Tibial nerve (tissue), 3 donors: Measurements from ENCODE around the gene STAMBPL1.

ENCODE experiments used
- POLR2A ChIP-seq, 2 donors: fragments of 450-650 bp; IDR thresholded peaks; one replicate each; pipeline ENCODE4 v1.6.1; 2017; ENCODE audit warnings: antibody characterized with exemption in 2 of 2, mild to moderate bottlenecking in 2 of 2, moderate library complexity in 2 of 2
- TF ChIP-seq, protein P1 (sequence below), 5 experiments: fragments of 200-600 bp in 3 of 5; fragments of 450-650 bp in 2 of 5; sonication (generic) in 3 of 5; IDR thresholded peaks; one replicate each; pipeline ENCODE4 v1.5.1; 2016 to 2019; ENCODE audit warnings: antibody characterized with exemption in 5 of 5, mild to moderate bottlenecking in 3 of 5, moderate library complexity in 2 of 5

DNA sequence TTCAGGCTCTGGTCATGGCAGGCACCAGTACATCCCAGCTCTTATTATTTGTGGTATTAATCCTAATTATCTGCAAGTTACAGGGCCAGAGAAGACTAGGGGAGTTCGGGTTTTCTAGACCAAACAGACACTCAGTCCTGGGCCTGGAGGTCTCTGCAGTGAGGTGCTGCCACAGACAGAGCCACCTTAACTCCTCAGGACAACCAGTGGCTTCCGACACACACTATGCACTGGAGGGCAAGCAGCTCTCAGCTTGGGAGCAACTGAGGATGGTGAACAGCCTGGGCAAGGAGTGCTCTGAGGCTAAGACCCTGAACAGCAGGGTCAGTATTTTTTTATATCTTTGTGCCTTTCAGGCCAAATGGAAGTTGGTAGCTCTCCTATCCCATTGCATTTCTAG, 53.5 kb downstream of the STAMBPL1 start:
- TF ChIP-seq, protein P1, sequence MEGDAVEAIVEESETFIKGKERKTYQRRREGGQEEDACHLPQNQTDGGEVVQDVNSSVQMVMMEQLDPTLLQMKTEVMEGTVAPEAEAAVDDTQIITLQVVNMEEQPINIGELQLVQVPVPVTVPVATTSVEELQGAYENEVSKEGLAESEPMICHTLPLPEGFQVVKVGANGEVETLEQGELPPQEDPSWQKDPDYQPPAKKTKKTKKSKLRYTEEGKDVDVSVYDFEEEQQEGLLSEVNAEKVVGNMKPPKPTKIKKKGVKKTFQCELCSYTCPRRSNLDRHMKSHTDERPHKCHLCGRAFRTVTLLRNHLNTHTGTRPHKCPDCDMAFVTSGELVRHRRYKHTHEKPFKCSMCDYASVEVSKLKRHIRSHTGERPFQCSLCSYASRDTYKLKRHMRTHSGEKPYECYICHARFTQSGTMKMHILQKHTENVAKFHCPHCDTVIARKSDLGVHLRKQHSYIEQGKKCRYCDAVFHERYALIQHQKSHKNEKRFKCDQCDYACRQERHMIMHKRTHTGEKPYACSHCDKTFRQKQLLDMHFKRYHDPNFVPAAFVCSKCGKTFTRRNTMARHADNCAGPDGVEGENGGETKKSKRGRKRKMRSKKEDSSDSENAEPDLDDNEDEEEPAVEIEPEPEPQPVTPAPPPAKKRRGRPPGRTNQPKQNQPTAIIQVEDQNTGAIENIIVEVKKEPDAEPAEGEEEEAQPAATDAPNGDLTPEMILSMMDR (IDR thresholded peaks at IDR 0.05), result no peak
- no peak for TF ChIP-seq POLR2A (IDR thresholded peaks at IDR 0.05)
